ENCODE data around the gene DMGDH. TPM values are rescaled to one million over a fixed set of nuclear protein-coding genes. Genes with fewer than 3 reads are reported as not detected.

DMGDH gene
- total and polyA plus RNA-seq, 2 of the 4 experiments (the other 2 are of a cell fraction), result 0.18 TPM; not detected in 1

GRCh38 chr5:79055017-79055416 is 14.5 kb downstream of the DMGDH start:
- CTCF ChIA-PET, result no interaction called here
- Histone ChIP-seq H3K4ac (ENCODE audit: low read depth, low read length) (no peak overlapping the region), H2AFZ (replicated peaks; ENCODE audit: low read length, poor library complexity) (no peak overlapping the region), H3K79me1 (ENCODE audit: low read depth in 1 of 2, low read length in 2 of 2) (no peaks in the 10 kb centered on the region), H3K56ac (ENCODE audit: extremely low read depth, insufficient read depth, low read length) (no peak overlapping the region), H3K9ac (ENCODE audit: low read depth, low read length) (no peak overlapping the region), H3K27ac (ENCODE audit: insufficient read depth, low read length) (no peak overlapping the region), H4K91ac (ENCODE audit: insufficient read depth, low read depth, low read length) (no peak overlapping the region), H4K20me1 (ENCODE audit: insufficient read depth, low read length) (no peaks in the 10 kb centered on the region), H3K18ac (ENCODE audit: low read depth, low read length) (no peak overlapping the region), H2AK5ac (ENCODE audit: low read depth, low read length) (no peak overlapping the region), H3K36me3 (ENCODE audit: control insufficient read depth, insufficient read depth, low read length) (no peaks in the 10 kb centered on the region), H2AK9ac (replicated peaks; ENCODE audit: low read depth, low read length, poor library complexity) (no peak overlapping the region), H3K9me1 (ENCODE audit: insufficient read depth, low read length) (no peaks in the 10 kb centered on the region), H3K14ac (replicated peaks; ENCODE audit: low read depth, low read length) (no peak overlapping the region), H2BK5ac (ENCODE audit: low read depth, low read length, poor library complexity, severe bottlenecking) (no peak overlapping the region), H4K8ac (ENCODE audit: low read depth in 2 of 2, low read length in 2 of 2) (no peak overlapping the region), H3K23ac (ENCODE audit: low read depth, low read length) (no peak overlapping the region), H2BK120ac (ENCODE audit: low read depth, low read length) (no peak overlapping the region), H3K4me3 (ENCODE audit: insufficient read depth, low read depth, low read length) (no peak overlapping the region), H3K4me1 (ENCODE audit: control insufficient read depth, insufficient read depth, low read length) (no peaks in the 10 kb centered on the region), H3K9me3 (ENCODE audit: control insufficient read depth, insufficient read depth, low read length) (peaks cover 3% of the 10 kb centered on the region), H3K4me2 (ENCODE audit: low read depth, low read length) (no peak overlapping the region), H3K27me3 (ENCODE audit: control insufficient read depth, insufficient read depth, low read length) (peaks cover 6% of the 10 kb centered on the region), H4K5ac (ENCODE audit: low read depth, low read length) (no peak overlapping the region), H2BK15ac (ENCODE audit: low read depth, low read length) (no peak overlapping the region), H2BK20ac (ENCODE audit: low read depth, low read length) (no peak overlapping the region)
- TF ChIP-seq MAFK (IDR thresholded peaks at IDR 0.05; ENCODE audit: low read depth, low read length), result no peak
- no peak for TF ChIP-seq RFX5 (IDR thresholded peaks at IDR 0.05; ENCODE audit: low read depth, low read length)
- no peak for TF ChIP-seq POLR2A (IDR thresholded peaks at IDR 0.05; ENCODE audit: low read depth, low read length)
- no peak for TF ChIP-seq CHD1 (IDR thresholded peaks at IDR 0.05; ENCODE audit: low read depth, low read length)
- no peak for TF ChIP-seq CTCF (conservative IDR thresholded peaks at IDR 0.05; ENCODE audit: low read depth, low read length)
- no peak for TF ChIP-seq USF2 (IDR thresholded peaks at IDR 0.05; ENCODE audit: low read depth, low read length)
- no peak for TF ChIP-seq RAD21 (IDR thresholded peaks at IDR 0.05; ENCODE audit: low read length)
- no peak for TF ChIP-seq SMC3 (IDR thresholded peaks at IDR 0.05; ENCODE audit: low read depth, low read length)
- TF ChIP-seq RCOR1 (IDR thresholded peaks at IDR 0.05; ENCODE audit: insufficient replicate concordance, low read length), result no peak
- TF ChIP-seq NFE2L2 (IDR thresholded peaks at IDR 0.05; ENCODE audit: low read depth, low read length), result no peak
- TF ChIP-seq MXI1 (IDR thresholded peaks at IDR 0.05; ENCODE audit: borderline replicate concordance, low read depth, low read length), result no peak
- TF ChIP-seq ELK1 (IDR thresholded peaks at IDR 0.05; ENCODE audit: borderline replicate concordance, low read depth, low read length), result no peak
- TF ChIP-seq CEBPB (IDR thresholded peaks at IDR 0.05; ENCODE audit: low read depth, low read length), result no peak
- no peak for TF ChIP-seq BHLHE40 (IDR thresholded peaks at IDR 0.05; ENCODE audit: low read depth, low read length)
- TF ChIP-seq MAZ (IDR thresholded peaks at IDR 0.05; ENCODE audit: borderline replicate concordance, low read depth, low read length), result no peak
- TF ChIP-seq FOS (IDR thresholded peaks at IDR 0.05; ENCODE audit: low read depth, low read length), result no peak
- POLR2A ChIA-PET (ENCODE audit: unreplicated experiment), result no interaction called here
- intact Hi-C loops (cut with micrococcal nuclease), result no loop called here
- ATAC-seq (ENCODE audit: low read depth) (no peak), DNase-seq (no peak)
- no CpG with 5 or more reads among the region's 1 CpG for WGBS, 2 experiments (ENCODE audit: extremely low coverage in 2 of 2, insufficient read length in 1 of 2)
- in situ Hi-C loops (cut with MboI; ENCODE audit: low sequenced_read_pairs), result no loop called here
- dilution Hi-C loops (cut with HindIII; ENCODE audit: low sequenced_read_pairs, unreplicated experiment), result no loop called here
- BruUV-seq (replicated peaks), result no TSS peak
